Measurements from ENCODE around the gene PLEKHJ1. TPM values are rescaled to one million over a fixed set of nuclear protein-coding genes. Genes with fewer than 3 reads are reported as not detected.
A peak's percentile ranks its signal among the peaks of the same experiment; 100 is the strongest.

PLEKHJ1 gene
- polyA plus RNA-seq, 1 of the 3 experiments (the other 2 are of a cell fraction), result 151 TPM

DNA sequence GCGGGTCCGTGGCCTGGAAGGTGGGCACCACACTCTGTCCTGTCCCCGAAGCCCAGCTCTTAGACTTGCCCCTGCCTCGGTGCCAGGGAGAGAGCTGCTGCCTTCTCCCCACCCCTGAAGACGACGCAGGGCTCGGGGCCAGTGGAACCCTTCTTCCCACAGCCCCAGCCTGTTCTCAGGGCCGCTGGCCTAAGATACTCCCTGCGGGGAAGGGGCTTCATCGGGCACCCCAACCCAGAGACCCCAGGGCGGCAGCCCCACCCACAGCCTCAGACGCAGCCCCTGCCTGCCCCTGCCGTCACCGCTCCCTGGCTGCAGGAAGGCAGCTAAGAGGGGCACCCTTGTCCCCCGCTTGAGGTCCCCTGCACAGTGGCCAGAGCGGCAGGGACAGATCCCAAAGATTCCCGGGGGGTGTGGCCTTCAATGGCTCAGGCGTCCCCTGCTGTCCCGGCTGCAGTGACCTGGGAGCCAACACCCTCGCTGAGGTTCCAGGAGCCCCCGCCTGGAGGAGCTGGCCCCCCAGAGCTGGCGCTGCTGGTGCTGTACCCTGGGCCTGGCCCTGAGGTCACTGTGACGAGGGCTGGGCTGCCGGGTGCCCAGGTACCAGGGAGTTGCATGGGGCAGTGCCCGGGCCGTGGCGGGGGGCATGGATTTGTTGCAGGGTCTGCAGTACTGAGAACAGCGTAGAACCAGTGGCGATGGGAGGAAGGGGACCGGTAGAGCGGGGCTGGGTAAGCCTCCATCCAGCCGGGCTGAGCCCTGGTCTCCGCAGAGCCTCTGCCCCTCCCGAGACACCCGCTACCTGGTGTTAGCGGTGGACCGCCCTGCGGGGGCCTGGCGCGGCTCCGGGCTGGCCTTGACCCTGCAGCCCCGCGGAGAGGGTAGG is 14.0 kb upstream of the PLEKHJ1 start:
- DNase-seq, result peak; percentile 36
- Histone ChIP-seq H4K20me1 (ENCODE audit: insufficient read depth) (peaks cover 14% of the 10 kb centered on the region), H3K9ac (no peak overlapping the region), H3K9me3 (no peaks in the 10 kb centered on the region), H3K9me2 (no peaks in the 10 kb centered on the region), H3K4me3 (ENCODE audit: low read depth in 2 of 2, low read length in 1 of 2) (no peak overlapping the region), H3K79me2 (ENCODE audit: insufficient read depth) (peaks cover 9% of the 10 kb centered on the region; the same call in 1 of the 2 replicates), H3K27ac (ENCODE audit: low read depth in 2 of 2, low read length in 1 of 2) (no peak overlapping the region), H3K36me3 (replicated peaks in 1 of 2; ENCODE audit: control insufficient read depth in 1 of 2, insufficient read depth in 2 of 2, low read length in 1 of 2) (peaks cover 6 to 51% of the 10 kb centered on the region in 2 experiments), H2AFZ (ENCODE audit: low read depth) (no peak overlapping the region), H3K4me2 (no peak overlapping the region), H3K27me3 (ENCODE audit: insufficient read depth) (no peaks in the 10 kb centered on the region), H3K4me1 (ENCODE audit: control insufficient read depth in 1 of 2, insufficient read depth in 2 of 2, low read depth in 1 of 2, low read length in 1 of 2) (peaks cover 6 to 19% of the 10 kb centered on the region in 2 experiments; a peak in 2 of 4 replicates), H3F3A (replicated peaks; ENCODE audit: insufficient read depth) (peaks cover 12% of the 10 kb centered on the region)
- ChIA-PET CTCF (interaction anchor here (1.0 to 1.4 kb wide), 2 partner anchors 10 to 12 kb away, joined by 3 to 4 read pairs; no protein-coding TSS in a partner anchor), POLR2A (interaction anchor here (1.1 kb wide), 1 partner anchor 52 kb away, joined by 4 read pairs; no protein-coding TSS in a partner anchor)
- 93% methylated on average over 18 of the region's 43 CpGs for WGBS (ENCODE audit: low lambda C conversion rate)
- TF ChIP-seq GATA2 (CRISPR knock-in tag; IDR thresholded peaks at IDR 0.05) (no peak), FOXM1 (IDR thresholded peaks at IDR 0.05; ENCODE audit: low read depth) (no peak), EZH2phosphoT487 (IDR thresholded peaks at IDR 0.05; ENCODE audit: borderline replicate concordance, low read depth) (no peak), FOSL2 (IDR thresholded peaks at IDR 0.05; ENCODE audit: borderline replicate concordance, low read depth) (no peak), POLR2AphosphoS5 (IDR thresholded peaks at IDR 0.05; ENCODE audit: low read depth, low read length) (peak; percentile 58), NRF1 (IDR thresholded peaks at IDR 0.05; ENCODE audit: low read depth, low read length) (no peak), CTCF (IDR thresholded peaks at IDR 0.05) (no peak)
- TF ChIP-seq, protein P1, sequence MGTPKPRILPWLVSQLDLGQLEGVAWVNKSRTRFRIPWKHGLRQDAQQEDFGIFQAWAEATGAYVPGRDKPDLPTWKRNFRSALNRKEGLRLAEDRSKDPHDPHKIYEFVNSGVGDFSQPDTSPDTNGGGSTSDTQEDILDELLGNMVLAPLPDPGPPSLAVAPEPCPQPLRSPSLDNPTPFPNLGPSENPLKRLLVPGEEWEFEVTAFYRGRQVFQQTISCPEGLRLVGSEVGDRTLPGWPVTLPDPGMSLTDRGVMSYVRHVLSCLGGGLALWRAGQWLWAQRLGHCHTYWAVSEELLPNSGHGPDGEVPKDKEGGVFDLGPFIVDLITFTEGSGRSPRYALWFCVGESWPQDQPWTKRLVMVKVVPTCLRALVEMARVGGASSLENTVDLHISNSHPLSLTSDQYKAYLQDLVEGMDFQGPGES (IDR thresholded peaks at IDR 0.05; ENCODE audit: low read depth, low read length), result no peak

GRCh38 chr19:2249010-2249866 is 13.1 kb upstream of the PLEKHJ1 start, which contains the start of gene AMH:
TSS of gene AMH (plus strand) at chr19:2249323. CDS start at chr19:2249333, 10 bp downstream.
- ChIA-PET POLR2A (interaction anchor here (0.6 to 1.1 kb wide), 2 partner anchors 19 to 53 kb away, joined by 3 to 4 read pairs; no protein-coding TSS in a partner anchor), CTCF (interaction anchor here (1.0 to 1.7 kb wide), 3 partner anchors 9 to 67 kb away, joined by 3 to 6 read pairs (median 4); no protein-coding TSS in a partner anchor)
- WGBS (ENCODE audit: low lambda C conversion rate), result 92% methylated on average over 2 of the region's 27 CpGs
- peaks cover 15 to 60% of the 10 kb centered on the region in 2 experiments for H3K36me3 ChIP-seq (replicated peaks in 1 of 2; ENCODE audit: control insufficient read depth in 1 of 2, insufficient read depth in 2 of 2, low read length in 1 of 2)
- no peaks in the 10 kb centered on the region for H3K27me3 ChIP-seq (ENCODE audit: insufficient read depth)
- H3K4me2 ChIP-seq, result no peak within 1 kb of the TSS
- DNase-seq, result peak; percentile 33
- H3K9me2 ChIP-seq, result no peaks in the 10 kb centered on the region
- no peak within 1 kb of the TSS for H3K4me3 ChIP-seq (ENCODE audit: low read depth in 2 of 2, low read length in 1 of 2)
- peaks cover 6 to 24% of the 10 kb centered on the region in 2 experiments; a peak in 2 of 4 replicates for H3K4me1 ChIP-seq (ENCODE audit: control insufficient read depth in 1 of 2, insufficient read depth in 2 of 2, low read depth in 1 of 2, low read length in 1 of 2)
- H2AFZ ChIP-seq (ENCODE audit: low read depth), result no peak within 1 kb of the TSS
- peaks cover 12% of the 10 kb centered on the region for H3F3A ChIP-seq (replicated peaks; ENCODE audit: insufficient read depth)
- H3K9ac ChIP-seq, result no peak within 1 kb of the TSS
- H3K27ac ChIP-seq (ENCODE audit: low read depth in 2 of 2, low read length in 1 of 2), result no peak within 1 kb of the TSS; a peak in 1 of 4 replicates
- peaks cover 17% of the 10 kb centered on the region for H3K79me2 ChIP-seq (ENCODE audit: insufficient read depth)
- H4K20me1 ChIP-seq (ENCODE audit: insufficient read depth), result peaks cover 19% of the 10 kb centered on the region
- no peaks in the 10 kb centered on the region for H3K9me3 ChIP-seq
- no peak for TF ChIP-seq EP300 (IDR thresholded peaks at IDR 0.05; ENCODE audit: borderline replicate concordance in 1 of 2, low read depth in 1 of 2, low read length in 1 of 2)
- TF ChIP-seq, protein P1 (IDR thresholded peaks at IDR 0.05; ENCODE audit: low read depth, low read length), result no peak
- TF ChIP-seq CTCF (IDR thresholded peaks at IDR 0.05), result no peak
- no peak for TF ChIP-seq MAX (IDR thresholded peaks at IDR 0.05; ENCODE audit: low read depth)
- no peak for TF ChIP-seq TCF12 (IDR thresholded peaks at IDR 0.05)
- no peak for TF ChIP-seq MEF2A (IDR thresholded peaks at IDR 0.05; ENCODE audit: borderline replicate concordance, low read depth)
- TF ChIP-seq FOXJ3 (CRISPR knock-in tag; IDR thresholded peaks at IDR 0.05), result no peak
- no peak for TF ChIP-seq SMC3 (IDR thresholded peaks at IDR 0.05; ENCODE audit: low read depth, low read length)
- no peak for TF ChIP-seq CHD2 (IDR thresholded peaks at IDR 0.05; ENCODE audit: low read length, partially characterized antibody)
